Central memory CD8-positive, alpha-beta T cell (primary cell): ENCODE data around the gene MAP1LC3B.

Source experiments
- ATAC-seq: fragments of 150-1000 bp; cut with Tn5 transposase; replicated peaks from 2 replicates; pipeline ENCODE4 v1.10.0; 2022; ENCODE audit warnings: mild to moderate bottlenecking, moderate FRiP score, moderate number of reproducible peaks; ENCODE audit not compliant: poor library complexity, severe bottlenecking; ENCODE audit errors: extremely low read depth
- DNase-seq, 2 donors: peaks; one replicate each; pipeline ENCODE4 v3.0.0; 2021; ENCODE audit warnings: low spot score in 2 of 2
- H3K27ac Mint-ChIP-seq: one replicate; pipeline ENCODE4 v1.8.0; 2022; ENCODE audit warnings: low read depth, mild to moderate bottlenecking, moderate library complexity, mixed read lengths
- H3K27me3 Mint-ChIP-seq: one replicate; pipeline ENCODE4 v1.8.0; 2022; ENCODE audit warnings: mixed read lengths
- H3K36me3 Mint-ChIP-seq: one replicate; pipeline ENCODE4 v1.8.0; 2022; ENCODE audit warnings: mild to moderate bottlenecking, moderate library complexity, mixed read lengths; ENCODE audit not compliant: insufficient read depth
- H3K4me1 Mint-ChIP-seq: one replicate; pipeline ENCODE4 v1.8.0; 2022; ENCODE audit warnings: mixed read lengths
- H3K4me3 Mint-ChIP-seq: one replicate; pipeline ENCODE4 v1.8.0; 2022; ENCODE audit warnings: mild to moderate bottlenecking, moderate library complexity, mixed read lengths
- H3K9me3 Mint-ChIP-seq: one replicate; pipeline ENCODE4 v1.8.0; 2022; ENCODE audit warnings: mixed read lengths

MAP1LC3B gene

GRCh38 chr16:87421003-87421912 is 29.1 kb downstream of the MAP1LC3B start:
- H3K36me3 Mint-ChIP-seq, result peaks cover 11% of the 10 kb centered on the region
- no peak for ATAC-seq
- H3K27me3 Mint-ChIP-seq, result no peaks in the 10 kb centered on the region
- no peaks in the 10 kb centered on the region for H3K4me1 Mint-ChIP-seq
- DNase-seq, result no peak
- H3K4me3 Mint-ChIP-seq, result no peak overlapping the region
- H3K9me3 Mint-ChIP-seq, result no peaks in the 10 kb centered on the region
- no peak overlapping the region for H3K27ac Mint-ChIP-seq

GRCh38 chr16:87422106-87422505 is 30.0 kb downstream of the MAP1LC3B start:
- Mint-ChIP-seq H3K36me3 (peaks cover 11% of the 10 kb centered on the region), H3K27me3 (no peaks in the 10 kb centered on the region), H3K9me3 (no peaks in the 10 kb centered on the region), H3K27ac (no peak overlapping the region), H3K4me3 (no peak overlapping the region), H3K4me1 (peaks cover 7% of the 10 kb centered on the region)
- ATAC-seq, result no peak
- no peak for DNase-seq

- H3K36me3 Mint-ChIP-seq, result peaks cover 11% of the 10 kb centered on the region
Measured at GRCh38 chr16:87423429-87423828, 31.3 kb downstream of the MAP1LC3B start.

GRCh38 chr16:87424266-87424665 is 32.1 kb downstream of the MAP1LC3B start:
- H3K27me3 Mint-ChIP-seq, result no peaks in the 10 kb centered on the region
- H3K4me3 Mint-ChIP-seq, result no peak overlapping the region
- no peak for ATAC-seq
- H3K9me3 Mint-ChIP-seq, result no peaks in the 10 kb centered on the region
- peaks cover 11% of the 10 kb centered on the region for H3K36me3 Mint-ChIP-seq
- peaks cover 7% of the 10 kb centered on the region for H3K4me1 Mint-ChIP-seq
- no peak overlapping the region for H3K27ac Mint-ChIP-seq
- DNase-seq, result no peak

More at GRCh38 chr16:87423429-87423828, 31.3 kb downstream of the MAP1LC3B start:
- H3K4me3 Mint-ChIP-seq, result no peak overlapping the region
- H3K9me3 Mint-ChIP-seq, result no peaks in the 10 kb centered on the region
- H3K4me1 Mint-ChIP-seq, result peaks cover 7% of the 10 kb centered on the region
- no peak for ATAC-seq
- no peaks in the 10 kb centered on the region for H3K27me3 Mint-ChIP-seq
- DNase-seq, result no peak
- no peak overlapping the region for H3K27ac Mint-ChIP-seq

- Mint-ChIP-seq H3K27ac (no peak overlapping the region), H3K36me3 (peaks cover 11% of the 10 kb centered on the region), H3K4me1 (peaks cover 7% of the 10 kb centered on the region), H3K4me3 (no peak overlapping the region), H3K9me3 (no peaks in the 10 kb centered on the region), H3K27me3 (no peaks in the 10 kb centered on the region)
- ATAC-seq (no peak), DNase-seq (no peak)
Measured at GRCh38 chr16:87425941-87426340, 33.8 kb downstream of the MAP1LC3B start.

- Mint-ChIP-seq H3K36me3 (peaks cover 8% of the 10 kb centered on the region), H3K27ac (peak overlapping the region; percentile 8), H3K4me1 (peaks cover 7% of the 10 kb centered on the region), H3K9me3 (no peaks in the 10 kb centered on the region), H3K27me3 (no peaks in the 10 kb centered on the region), H3K4me3 (no peak overlapping the region)
- DNase-seq (no peak), ATAC-seq (no peak)
Measured at GRCh38 chr16:87426423-87427215, 34.5 kb downstream of the MAP1LC3B start.

GRCh38 chr16:87431926-87432325 is 39.8 kb downstream of the MAP1LC3B start:
- H3K36me3 Mint-ChIP-seq, result peaks cover 4% of the 10 kb centered on the region
- H3K27me3 Mint-ChIP-seq, result no peaks in the 10 kb centered on the region
- H3K4me1 Mint-ChIP-seq, result peaks cover 8% of the 10 kb centered on the region
- H3K27ac Mint-ChIP-seq, result no peak overlapping the region
- no peaks in the 10 kb centered on the region for H3K9me3 Mint-ChIP-seq
- no peak for DNase-seq
- ATAC-seq, result no peak
- no peak overlapping the region for H3K4me3 Mint-ChIP-seq

GRCh38 chr16:87432330-87432915 is 40.3 kb downstream of the MAP1LC3B start:
- Mint-ChIP-seq H3K27me3 (no peaks in the 10 kb centered on the region), H3K36me3 (peaks cover 4% of the 10 kb centered on the region), H3K4me1 (peaks cover 10% of the 10 kb centered on the region), H3K27ac (no peak overlapping the region), H3K4me3 (no peak overlapping the region), H3K9me3 (no peaks in the 10 kb centered on the region)
- DNase-seq (no peak), ATAC-seq (no peak)

GRCh38 chr16:87434146-87434667 is 42.1 kb downstream of the MAP1LC3B start:
- H3K4me1 Mint-ChIP-seq, result peaks cover 10% of the 10 kb centered on the region
- peaks cover 4% of the 10 kb centered on the region for H3K36me3 Mint-ChIP-seq
- H3K27me3 Mint-ChIP-seq, result no peaks in the 10 kb centered on the region
- no peak overlapping the region for H3K27ac Mint-ChIP-seq
- no peak overlapping the region for H3K4me3 Mint-ChIP-seq
- DNase-seq, result no peak
- no peak for ATAC-seq
- H3K9me3 Mint-ChIP-seq, result no peaks in the 10 kb centered on the region

GRCh38 chr16:87435372-87436224 is 43.5 kb downstream of the MAP1LC3B start:
- peaks cover 10% of the 10 kb centered on the region for H3K4me1 Mint-ChIP-seq
- no peaks in the 10 kb centered on the region for H3K27me3 Mint-ChIP-seq
- H3K27ac Mint-ChIP-seq, result no peak overlapping the region
- H3K4me3 Mint-ChIP-seq, result no peak overlapping the region
- DNase-seq (no peak), ATAC-seq (no peak)
- H3K9me3 Mint-ChIP-seq, result no peaks in the 10 kb centered on the region
- H3K36me3 Mint-ChIP-seq, result peaks cover 3% of the 10 kb centered on the region

GRCh38 chr16:87436225-87437172 is 44.4 kb downstream of the MAP1LC3B start:
- H3K4me1 Mint-ChIP-seq, result peaks cover 10% of the 10 kb centered on the region
- no peak overlapping the region for H3K27ac Mint-ChIP-seq
- H3K4me3 Mint-ChIP-seq, result peak overlapping the region; percentile 39
- H3K27me3 Mint-ChIP-seq, result no peaks in the 10 kb centered on the region
- H3K36me3 Mint-ChIP-seq, result peaks cover 4% of the 10 kb centered on the region
- DNase-seq, result no peak
- ATAC-seq, result no peak
- no peaks in the 10 kb centered on the region for H3K9me3 Mint-ChIP-seq
